K562 (cell line): ENCODE data around the gene SH3TC1. TPM values are rescaled to one million over a fixed set of nuclear protein-coding genes. Genes with fewer than 3 reads are reported as not detected.

Source experiments
- CBX2 ChIP-seq: fragments of 200-600 bp; sonication (generic); IDR thresholded peaks from one replicate; pipeline ENCODE4 v1.6.1; 2012; ENCODE audit warnings: mild to moderate bottlenecking, low read length, inconsistent platforms; ENCODE audit not compliant: insufficient read depth, poor library complexity, severe bottlenecking
- CEBPZ ChIP-seq: fragments of 150-350 bp; IDR thresholded peaks from 2 replicates; pipeline ENCODE4 v1.6.1; 2014; ENCODE audit warnings: low read depth, mild to moderate bottlenecking, low read length, borderline replicate concordance
- COPS2 ChIP-seq: fragments of 450-650 bp; conservative IDR thresholded peaks from 2 replicates; pipeline ENCODE4 v1.6.1; 2016; ENCODE audit warnings: mild to moderate bottlenecking, moderate library complexity
- DNMT1 ChIP-seq: fragments of 450-650 bp; IDR thresholded peaks from 2 replicates; pipeline ENCODE4 v1.6.1; 2016; ENCODE audit warnings: antibody characterized with exemption, mild to moderate bottlenecking
- ETS2 ChIP-seq: IDR thresholded peaks from 2 replicates; pipeline ENCODE4 v1.6.1; 2016; ENCODE audit warnings: borderline replicate concordance, missing genetic modification characterization, mild to moderate bottlenecking, moderate library complexity, missing compliant biosample characterization; ENCODE audit not compliant: poor library complexity, severe bottlenecking
- FOXJ3 ChIP-seq: sonication (generic); formaldehyde crosslinking; IDR thresholded peaks from 2 replicates; pipeline ENCODE4 v1.4.0; 2020; ENCODE audit warnings: mild to moderate bottlenecking, missing genetic modification reagents
- GATAD2B ChIP-seq: fragments of 450-650 bp; IDR thresholded peaks from 2 replicates; pipeline ENCODE4 v1.6.1; 2017; ENCODE audit warnings: mild to moderate bottlenecking, borderline replicate concordance
- HOXB6 ChIP-seq: fragments of 250-450 bp; sonication (Bioruptor Pico); IDR thresholded peaks from 2 replicates; pipeline ENCODE4 v1.5.1; 2022; ENCODE audit warnings: mild to moderate bottlenecking, borderline replicate concordance
- KLF13 ChIP-seq: fragments of 450-650 bp; IDR thresholded peaks from 2 replicates; pipeline ENCODE4 v1.6.1; 2016; ENCODE audit warnings: missing genetic modification characterization, low read depth, mild to moderate bottlenecking, missing compliant biosample characterization, moderate library complexity, borderline replicate concordance
- MECOM ChIP-seq: fragments of 250-450 bp; sonication (Bioruptor Pico); IDR thresholded peaks from 2 replicates; pipeline ENCODE4 v1.8.0; 2022; ENCODE audit warnings: inconsistent platforms
- MTA2 ChIP-seq: fragments of 450-650 bp; IDR thresholded peaks from 2 replicates; pipeline ENCODE4 v1.6.1; 2016; ENCODE audit warnings: low read depth
- POLR2AphosphoS2 ChIP-seq: IDR thresholded peaks from 2 replicates; pipeline ENCODE4 v1.6.1; 2012; ENCODE audit warnings: low read length, improper control_type of control experiment
- PPARD ChIP-seq: fragments of 250-450 bp; sonication (Bioruptor Pico); IDR thresholded peaks from 2 replicates; pipeline ENCODE4 v1.8.0; 2022; ENCODE audit warnings: inconsistent platforms, mild to moderate bottlenecking, moderate library complexity
- RNF219 ChIP-seq: fragments of 250-450 bp; sonication (Bioruptor Pico); IDR thresholded peaks from 2 replicates; pipeline ENCODE4 v1.5.0; 2022; ENCODE audit warnings: mild to moderate bottlenecking
- RUNX1 ChIP-seq: sonication (generic); IDR thresholded peaks from 2 replicates; pipeline ENCODE4 v1.6.1; 2016; ENCODE audit warnings: antibody characterized with exemption, low read depth
- STAT5A ChIP-seq: IDR thresholded peaks from 2 replicates; pipeline ENCODE4 v1.6.1; 2012; ENCODE audit warnings: low read length, inconsistent platforms, borderline replicate concordance
- ZNF184 ChIP-seq: sonication (generic); formaldehyde crosslinking; IDR thresholded peaks from 2 replicates; pipeline ENCODE4 v1.5.0; 2020; ENCODE audit warnings: missing genetic modification reagents
- ZNF24 ChIP-seq: fragments of 450-650 bp; IDR thresholded peaks from 2 replicates; pipeline ENCODE4 v1.6.1; 2016
- ZNF395 ChIP-seq: fragments of 200-800 bp; sonication (Bioruptor generic); IDR thresholded peaks from 2 replicates; pipeline ENCODE4 v1.6.1; 2017; ENCODE audit warnings: missing genetic modification characterization, missing compliant biosample characterization
- ZNF589 ChIP-seq: fragments of 200-800 bp; sonication (Bioruptor generic); IDR thresholded peaks from 2 replicates; pipeline ENCODE4 v1.6.1; 2016; ENCODE audit warnings: low read depth, missing genetic modification characterization, missing compliant biosample characterization
- polyA plus RNA-seq, 8 experiments: library from polyadenylated mRNA; depleted of rRNA in 4 of 8; stranded (reverse) in 5 of 8; unstranded in 3 of 8; fragments of >200 nt; fragmentation: Nextera tagmentation in 2 of 8; fragmentation: Illumina TruSeq in 1 of 8; extraction: Ambion mirVana in 2 of 8; extraction: Trizol in 1 of 8; gene quantifications; 2 replicates each; pipeline versions ENCODE4 v1.2.1 to v1.2.3, GENCODE V29; 2011 to 2014; ENCODE audit warnings: inconsistent platforms in 1 of 8, missing spikeins in 1 of 8
- total RNA-seq, 7 experiments: library from RNA; depleted of rRNA in 6 of 7; stranded (reverse); fragments of >200 nt in 6 of 7; fragmentation: Illumina TruSeq in 2 of 7; extraction: Trizol in 2 of 7; gene quantifications; 2 replicates each; pipeline versions ENCODE4 v1.2.1 to v1.2.3, GENCODE V29; 2011 to 2021; ENCODE audit warnings: low replicate concordance in 1 of 7

Gene SH3TC1
- total and polyA plus RNA-seq, 9 of the 15 experiments (the other 6 are each of a cell fraction or from before 2014, with no cell fraction given): 0.04 to 2.1 (median 0.48) TPM; not detected in 1

GRCh38 chr4:8242782-8243560, 43.9 kb downstream of the SH3TC1 start (continued):
- TF ChIP-seq CEBPZ: no peak
- TF ChIP-seq ETS2: no peak
- TF ChIP-seq GATAD2B: no peak
- TF ChIP-seq FOXJ3: no peak
- TF ChIP-seq COPS2: no peak
- 0 out of 2 replicates have a peak, but pooled peaks have one; percentile 37 for TF ChIP-seq MECOM
- TF ChIP-seq HOXB6 (CRISPR knock-in tag): no peak
- no peak for TF ChIP-seq POLR2AphosphoS2
- no peak for TF ChIP-seq DNMT1
- no peak for TF ChIP-seq CBX2
- no peak for TF ChIP-seq RUNX1
- no peak for TF ChIP-seq ZNF184 (CRISPR knock-in tag)
- no peak for TF ChIP-seq MTA2
- TF ChIP-seq ZNF589 (CRISPR knock-in tag): 0 out of 2 replicates have a peak, but pooled peaks have one; percentile 49
- TF ChIP-seq RNF219: no peak
- peak; percentile 73 for TF ChIP-seq STAT5A
- TF ChIP-seq ZNF395 (CRISPR knock-in tag): peak; percentile 86
- TF ChIP-seq PPARD: no peak
- TF ChIP-seq ZNF24: no peak
- peak; percentile 45; the same call in 1 of the 2 replicates for TF ChIP-seq KLF13 (tag)
